Erythroblast (primary cell): ENCODE results near the gene VEGFB.

Source experiments
- DNase-seq, 2 experiments: peaks; one replicate each; lab custom pipeline; 2025; lab: John Stamatoyannopoulos, UW
- GATA1 ChIP-seq: IDR thresholded peaks from 2 replicates; pipeline ENCODE4 v1.6.1; 2011; ENCODE audit warnings: low read depth, mild to moderate bottlenecking, control low read depth, low read length, moderate library complexity
- POLR2A ChIP-seq: IDR thresholded peaks from 2 replicates; pipeline ENCODE4 v1.6.1; 2011; ENCODE audit warnings: mild to moderate bottlenecking, low read length

VEGFB gene

DNA sequence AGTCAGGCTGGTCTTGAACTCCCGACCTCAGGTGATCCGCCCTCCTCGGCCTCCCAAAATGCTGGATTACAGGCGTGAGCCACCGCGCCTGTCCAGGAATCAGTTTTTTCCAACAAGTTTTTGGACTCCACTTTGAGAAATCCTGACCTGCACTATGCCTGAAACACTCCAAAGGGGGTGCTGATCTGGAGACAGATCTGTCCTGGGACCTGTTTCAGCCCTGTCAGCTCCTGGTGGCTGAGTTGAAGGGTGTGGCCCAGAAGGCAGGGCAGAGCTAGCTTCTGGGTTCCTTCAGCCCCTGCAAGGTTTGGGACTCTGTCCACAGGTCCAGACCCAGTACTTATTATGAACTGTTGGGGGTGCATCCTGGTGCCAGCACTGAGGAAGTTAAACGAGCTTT is 2.8 kb upstream of the VEGFB start:
- TF ChIP-seq GATA1 (no peak), POLR2A (no peak)
- DNase-seq: peak; percentile 52 to 67

DNA sequence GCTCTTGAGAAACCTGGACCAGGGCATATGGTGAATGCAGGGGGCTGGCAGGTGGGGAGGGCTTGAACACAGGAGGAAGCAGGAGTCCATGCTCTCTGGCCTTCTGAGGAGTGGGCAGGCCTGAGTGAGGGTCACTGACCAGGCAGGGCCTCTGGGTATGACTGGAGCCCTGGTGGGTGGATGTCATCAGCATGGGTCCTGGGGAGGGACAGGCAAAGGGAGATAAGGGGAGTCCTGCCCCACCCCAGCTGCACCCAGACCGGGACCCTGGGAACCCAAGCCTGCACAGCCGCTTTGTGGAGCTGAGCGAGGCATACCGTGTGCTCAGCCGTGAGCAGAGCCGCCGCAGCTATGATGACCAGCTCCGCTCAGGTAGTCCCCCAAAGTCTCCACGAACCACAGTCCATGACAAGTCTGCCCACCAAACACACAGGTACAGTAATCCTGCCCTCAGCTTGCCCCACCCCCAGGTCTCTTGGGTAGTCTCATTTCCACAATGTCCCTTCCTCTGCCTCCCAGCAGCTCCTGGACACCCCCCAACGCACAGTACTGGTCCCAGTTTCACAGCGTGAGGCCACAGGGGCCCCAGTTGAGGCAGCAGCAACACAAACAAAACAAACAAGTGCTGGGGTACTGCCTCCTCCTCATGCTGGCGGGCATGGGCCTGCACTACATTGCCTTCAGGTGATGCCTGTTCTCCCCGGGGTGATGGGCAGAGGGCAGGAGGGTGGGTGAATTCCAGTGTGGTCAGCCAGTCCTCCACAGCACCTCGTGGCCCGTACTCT is 2.0 kb upstream of the VEGFB start:
- no peak for TF ChIP-seq GATA1
- TF ChIP-seq POLR2A: no peak
- DNase-seq: peak; percentile 65 to 67

DNA sequence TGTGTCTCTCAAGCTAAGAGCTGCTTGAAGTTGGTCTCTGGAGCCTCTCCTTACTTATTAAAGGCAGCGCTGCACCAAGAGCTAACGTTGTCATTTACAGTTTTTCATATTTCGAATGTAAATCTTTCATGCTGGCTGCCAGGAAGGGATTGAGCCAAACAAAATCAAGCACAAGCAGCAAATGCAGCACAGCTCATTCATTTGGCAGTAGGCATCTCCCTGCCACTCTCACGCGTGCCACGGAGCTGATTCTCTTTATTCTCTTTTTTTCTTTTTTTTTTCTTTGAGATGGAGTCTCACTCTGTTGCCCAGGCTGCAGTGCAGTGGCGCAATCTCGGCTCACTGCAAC is 1.4 kb upstream of the VEGFB start:
- TF ChIP-seq POLR2A: no peak
- DNase-seq: no peak

DNA sequence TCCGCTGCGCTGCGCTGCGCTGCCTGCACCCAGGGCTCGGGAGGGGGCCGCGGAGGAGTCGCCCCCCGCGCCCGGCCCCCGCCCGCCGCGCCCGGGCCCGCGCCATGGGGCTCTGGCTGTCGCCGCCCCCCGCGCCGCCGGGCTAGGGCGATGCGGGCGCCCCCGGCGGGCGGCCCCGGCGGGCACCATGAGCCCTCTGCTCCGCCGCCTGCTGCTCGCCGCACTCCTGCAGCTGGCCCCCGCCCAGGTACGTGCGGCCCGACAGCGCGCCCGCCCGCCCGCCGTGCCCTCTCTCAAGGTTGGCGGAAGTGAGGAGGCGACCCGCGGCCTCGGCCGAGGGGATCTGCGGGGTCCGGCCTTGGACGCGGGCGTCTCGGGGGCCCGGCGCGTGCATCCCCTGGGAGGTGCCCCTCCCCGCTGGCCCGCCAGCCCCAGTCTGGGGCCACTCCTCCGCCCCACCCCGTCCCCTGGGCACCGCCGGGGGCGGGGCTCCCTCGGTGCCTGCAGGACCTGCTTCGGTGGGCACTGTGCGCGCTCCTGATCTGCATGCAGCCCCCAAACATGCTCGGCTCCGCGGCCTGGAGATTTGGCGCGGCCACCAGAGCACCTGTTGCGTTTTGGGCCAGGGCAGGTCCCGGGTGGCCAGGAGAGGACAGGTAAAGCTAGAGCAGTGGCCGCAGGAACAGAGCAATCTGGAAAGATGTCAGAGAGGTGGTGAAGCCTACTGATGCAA is 429 bp downstream of the VEGFB start:
- DNase-seq: peak; percentile 65 to 72
- no peak for TF ChIP-seq GATA1

DNA sequence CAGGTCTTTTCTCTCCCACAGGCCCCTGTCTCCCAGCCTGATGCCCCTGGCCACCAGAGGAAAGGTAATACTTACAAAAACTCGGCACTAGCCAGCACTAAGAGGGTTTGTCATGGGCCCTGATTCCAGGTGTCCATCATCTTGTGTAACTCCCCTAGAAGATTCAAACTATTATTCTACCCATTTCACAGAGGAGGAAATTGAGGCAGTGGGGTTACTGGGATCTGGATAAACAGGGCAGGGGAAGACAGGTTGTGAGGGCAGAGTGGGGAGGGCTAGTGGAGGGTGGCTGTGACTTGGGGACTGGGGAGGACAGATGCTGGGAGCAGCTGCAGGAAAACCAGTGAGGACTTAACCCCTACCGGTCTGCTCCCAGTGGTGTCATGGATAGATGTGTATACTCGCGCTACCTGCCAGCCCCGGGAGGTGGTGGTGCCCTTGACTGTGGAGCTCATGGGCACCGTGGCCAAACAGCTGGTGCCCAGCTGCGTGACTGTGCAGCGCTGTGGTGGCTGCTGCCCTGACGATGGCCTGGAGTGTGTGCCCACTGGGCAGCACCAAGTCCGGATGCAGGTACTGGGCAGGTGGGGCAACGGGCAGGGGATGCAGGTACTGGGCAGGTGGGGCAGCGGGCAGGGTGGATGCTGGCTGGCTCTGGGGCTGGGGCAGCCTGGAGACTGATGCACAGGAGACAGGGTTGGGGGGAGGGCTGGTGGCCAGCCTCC is 1.2 kb downstream of the VEGFB start:
- no peak for DNase-seq
- TF ChIP-seq GATA1: no peak
- no peak for TF ChIP-seq POLR2A

DNA sequence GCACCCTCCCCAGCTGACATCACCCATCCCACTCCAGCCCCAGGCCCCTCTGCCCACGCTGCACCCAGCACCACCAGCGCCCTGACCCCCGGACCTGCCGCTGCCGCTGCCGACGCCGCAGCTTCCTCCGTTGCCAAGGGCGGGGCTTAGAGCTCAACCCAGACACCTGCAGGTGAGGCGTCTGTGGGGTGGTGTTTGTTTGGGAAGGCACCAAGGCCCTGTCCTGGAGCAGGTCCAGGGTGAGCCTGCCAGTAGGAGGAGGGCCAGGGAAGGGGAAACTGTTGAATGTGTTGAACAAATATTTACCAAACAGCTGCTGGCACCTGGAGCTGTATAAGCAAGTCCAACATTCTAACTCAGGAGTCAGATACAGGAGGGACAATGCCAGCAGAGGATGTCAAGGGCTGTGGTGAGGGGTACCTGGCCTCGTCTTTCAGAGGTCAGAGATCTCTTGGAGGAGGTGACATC is 3.1 kb downstream of the VEGFB start:
- DNase-seq: no peak
- TF ChIP-seq GATA1 (no peak), POLR2A (no peak)

DNA sequence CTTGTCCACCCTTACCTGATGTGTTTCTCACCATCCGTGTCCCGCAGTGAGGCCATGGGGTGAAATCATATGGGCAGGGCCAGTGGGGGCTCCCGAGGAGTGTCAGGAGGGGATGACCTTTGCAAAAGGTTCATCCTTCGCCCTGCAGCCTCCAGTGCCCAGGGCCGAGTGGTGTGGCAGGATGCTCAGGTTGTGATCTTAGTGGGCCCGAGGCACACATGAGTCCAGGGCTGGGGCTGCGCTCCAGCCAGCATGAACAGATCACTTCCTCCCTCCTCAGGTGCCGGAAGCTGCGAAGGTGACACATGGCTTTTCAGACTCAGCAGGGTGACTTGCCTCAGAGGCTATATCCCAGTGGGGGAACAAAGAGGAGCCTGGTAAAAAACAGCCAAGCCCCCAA is 3.7 kb downstream of the VEGFB start:
- no peak for DNase-seq
- TF ChIP-seq POLR2A (no peak), GATA1 (no peak)

DNA sequence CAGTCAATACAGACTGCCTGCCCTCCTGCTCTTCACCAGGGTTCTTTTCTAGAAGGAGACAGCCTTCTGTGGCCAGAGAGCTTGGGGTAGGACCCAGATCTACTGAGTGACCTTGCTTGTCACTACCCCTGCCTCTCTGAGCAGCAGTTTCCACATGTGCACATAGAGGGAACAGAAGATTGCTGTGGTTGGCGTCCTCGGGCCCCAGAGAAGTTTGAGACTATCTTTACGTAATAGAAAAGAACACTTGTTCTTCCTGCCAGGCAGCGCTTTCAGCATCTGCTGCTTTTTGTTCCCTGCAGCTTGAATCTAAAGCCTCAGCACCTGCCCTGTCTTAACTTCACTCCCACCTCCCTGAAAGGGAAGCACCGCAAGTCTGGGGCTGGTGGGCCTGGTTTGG is 4.6 kb downstream of the VEGFB start:
- TF ChIP-seq POLR2A: no peak
- TF ChIP-seq GATA1: no peak
- DNase-seq: no peak

DNA sequence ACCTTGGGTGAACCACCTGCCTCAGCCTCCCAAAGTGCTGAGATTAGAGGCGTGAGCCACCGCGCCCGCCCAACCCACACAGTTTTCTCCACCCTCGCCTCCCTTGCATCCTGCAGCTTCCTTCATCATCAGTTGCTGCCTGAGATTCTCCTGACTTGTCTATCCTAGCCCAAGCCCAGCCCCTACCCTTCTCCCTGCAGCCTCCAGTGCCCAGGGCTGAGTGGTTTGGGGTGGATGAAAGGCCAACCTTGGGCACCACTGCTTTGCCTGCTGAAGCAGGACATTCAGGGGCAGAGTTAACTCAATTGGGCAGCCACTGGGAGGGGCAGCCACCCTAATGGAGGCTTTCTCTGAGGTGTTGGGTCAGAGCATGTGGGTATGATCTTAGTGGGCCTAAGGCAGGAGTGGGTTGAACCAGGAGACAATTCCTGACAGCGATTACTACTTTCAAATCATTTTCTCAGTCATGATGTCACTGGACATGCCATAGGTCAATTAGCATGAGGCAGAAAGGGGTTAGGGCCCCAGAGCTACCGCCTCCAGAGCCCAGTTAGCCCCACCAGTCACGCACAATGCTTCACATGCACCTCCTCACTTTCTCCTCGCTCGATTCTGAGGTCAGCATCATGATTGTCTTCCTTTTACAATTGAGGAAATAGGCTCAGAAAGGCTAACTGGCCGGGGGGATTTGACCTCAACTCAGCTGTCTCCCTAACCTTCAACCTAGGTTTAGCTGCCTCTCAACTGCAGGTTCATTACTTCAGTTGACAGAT is 5.5 kb downstream of the VEGFB start:
- DNase-seq: peak in 1 of 2 experiments; percentile 52
- TF ChIP-seq GATA1 (no peak), POLR2A (no peak)

DNA sequence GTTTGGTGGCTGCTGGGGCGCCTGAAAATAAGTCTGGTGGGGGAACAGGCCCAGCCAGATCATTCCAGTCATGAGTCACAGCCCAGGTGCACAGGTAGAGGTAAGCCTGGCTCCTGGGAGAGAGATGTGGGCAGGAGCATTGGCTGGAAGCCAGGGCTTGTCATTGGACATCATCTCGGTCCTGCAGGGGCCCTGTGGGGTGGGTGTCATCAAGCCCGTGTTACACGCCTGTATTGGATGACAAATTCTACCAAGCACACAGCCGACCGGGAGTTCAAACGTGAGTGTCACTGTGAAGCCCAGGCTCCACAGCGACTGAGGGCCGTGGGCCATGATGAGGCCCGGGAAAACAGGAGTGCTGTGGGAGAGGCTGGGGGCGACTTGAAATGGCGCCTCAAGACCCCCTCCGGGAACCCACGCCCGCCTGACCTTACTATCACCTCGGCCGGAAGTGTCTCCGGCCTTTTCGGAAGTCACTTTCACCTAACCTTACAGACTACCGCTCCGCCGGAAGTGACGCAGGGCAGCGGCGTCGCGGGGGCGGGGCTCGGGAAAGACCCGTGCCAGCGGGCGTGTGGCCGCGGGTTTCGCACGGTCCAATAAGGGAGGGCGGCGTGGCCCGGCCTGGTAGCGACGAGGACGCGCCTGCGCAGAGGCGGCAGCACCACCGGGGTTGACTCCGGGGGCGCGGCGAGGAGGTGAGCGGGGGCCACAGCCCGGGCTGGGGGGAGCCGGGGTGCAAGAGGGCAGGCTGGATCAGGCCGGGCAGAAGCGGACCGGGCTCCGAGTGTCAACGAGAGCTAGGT is 6.3 kb downstream of the VEGFB start, which contains the start of gene FKBP2:
Gene FKBP2 (plus strand): TSS at position 661 of the 806 bp plus-strand sequence. CDS start 1,293 bp downstream, outside the sequence.
- peak; percentile 99 for DNase-seq
- TF ChIP-seq GATA1 (no peak), POLR2A (peak; percentile 96)

DNA sequence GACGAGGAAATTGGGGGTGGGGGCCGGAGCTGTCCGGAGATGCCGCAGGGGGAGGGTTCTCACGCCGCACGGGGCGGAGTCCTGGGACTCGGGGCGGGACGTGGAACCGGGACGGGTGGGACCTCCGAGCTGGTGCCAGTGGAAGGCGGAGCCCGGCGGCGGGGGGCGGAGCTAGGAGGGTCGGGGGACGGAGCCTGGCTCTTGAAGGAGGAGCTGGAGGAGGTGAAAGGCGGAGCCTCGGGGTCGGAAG is 6.8 kb downstream of the VEGFB start:
- peak; percentile 99 to 100 for DNase-seq
- no peak for TF ChIP-seq POLR2A
- TF ChIP-seq GATA1: no peak

DNA sequence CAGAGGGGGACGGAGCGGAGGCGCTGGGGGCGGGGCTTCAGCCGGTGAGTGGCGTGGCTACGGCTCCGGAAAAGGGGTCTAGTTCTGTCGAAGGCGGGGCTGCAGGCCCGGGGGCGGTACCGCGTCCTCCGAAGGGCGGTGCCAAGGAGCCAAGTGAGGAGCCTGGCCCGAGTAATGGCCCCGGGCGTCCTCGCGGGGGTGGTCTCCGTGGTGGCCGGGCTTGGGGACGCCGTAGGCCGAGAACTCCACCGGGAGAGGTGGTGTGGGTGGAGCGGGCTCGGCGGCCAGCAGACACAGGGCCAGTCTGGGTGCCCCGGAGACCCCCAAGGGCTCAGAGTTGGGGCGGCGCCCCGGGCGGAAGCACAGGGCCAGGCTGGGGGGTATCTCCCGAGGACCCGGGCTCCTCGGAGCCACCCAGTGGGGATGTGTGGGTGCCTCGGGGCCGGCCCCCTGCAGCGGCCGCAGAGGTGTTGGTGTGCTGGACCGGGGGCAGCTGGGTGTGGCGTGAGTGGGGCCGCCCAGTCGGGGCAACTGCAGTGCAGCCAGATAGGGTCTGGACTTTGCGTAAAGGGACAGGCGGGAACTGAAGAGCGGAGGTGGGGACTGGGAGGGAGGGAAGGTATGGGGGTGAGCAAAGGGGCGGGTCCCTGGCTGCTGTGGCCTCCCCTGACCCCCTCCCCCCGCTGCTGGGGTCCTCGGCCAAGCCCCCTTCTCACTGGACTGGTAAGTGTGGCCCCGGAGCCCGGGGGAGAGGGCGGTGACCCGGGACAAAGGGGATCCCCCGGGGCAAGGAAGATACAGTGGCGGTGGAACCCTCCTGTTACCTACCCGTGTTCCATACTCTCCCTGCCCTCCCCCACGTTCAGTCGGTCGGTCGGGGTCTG is 7.3 kb downstream of the VEGFB start:
- TF ChIP-seq POLR2A (no peak), GATA1 (no peak)
- DNase-seq: peak; percentile 77
